ENCODE measurements around the gene CPLX4. TPM values are rescaled to one million over a fixed set of nuclear protein-coding genes. Genes with fewer than 3 reads are reported as not detected.

Gene CPLX4
- total and polyA plus RNA-seq, 2 of the 8 experiments (the other 6 are each of a cell fraction or from before 2014, with no cell fraction given): not detected

GRCh38 chr18:59353079-59353680 is 34.7 kb upstream of the CPLX4 start:
- Histone ChIP-seq H3K36me3 (ENCODE audit: control insufficient read depth in 2 of 4, insufficient read depth in 4 of 4, low read length in 3 of 4) (peaks cover 25 to 74% (median 53%) of the 10 kb centered on the region in 4 experiments), H2AK5ac (ENCODE audit: low read depth, low read length) (no peak overlapping the region), H4K8ac (ENCODE audit: extremely low read depth, insufficient read depth, low read length) (no peak overlapping the region), H4K20me1 (replicated peaks in 1 of 2; ENCODE audit: control insufficient read depth in 1 of 2, insufficient read depth in 2 of 2, low read length in 2 of 2) (peaks cover 0 to 8% of the 10 kb centered on the region in 2 experiments), H3K27ac (ENCODE audit: low read depth, low read length) (no peak overlapping the region), H3K18ac (ENCODE audit: extremely low read depth, low read length) (no peak overlapping the region), H3K27me3 (replicated peaks in 1 of 4; ENCODE audit: control insufficient read depth in 3 of 4, extremely low read depth in 1 of 4, insufficient read depth in 3 of 4, low read length in 3 of 4) (no peaks in the 10 kb centered on the region), H3K14ac (ENCODE audit: insufficient read length) (no peak overlapping the region), H2AFZ (ENCODE audit: low read length) (no peak overlapping the region), H3K23ac (ENCODE audit: insufficient read length) (no peak overlapping the region), H3K79me2 (ENCODE audit: control insufficient read depth in 1 of 2, insufficient read depth in 2 of 2, low read length in 2 of 2) (peaks cover 0 to 23% of the 10 kb centered on the region in 2 experiments; a peak in 3 of 4 replicates), H3K9ac (replicated peaks in 1 of 4; ENCODE audit: extremely low read depth in 1 of 4, low read depth in 3 of 4, low read length in 3 of 4) (no peak overlapping the region), H2BK20ac (ENCODE audit: low read length) (no peak overlapping the region), H2BK5ac (ENCODE audit: low read depth, low read length) (no peak overlapping the region), H3K4ac (replicated peaks; ENCODE audit: insufficient read length, low read depth, low read length) (no peak overlapping the region), H3K4me2 (ENCODE audit: insufficient read depth in 1 of 2, low read depth in 2 of 2, low read length in 2 of 2) (no peak overlapping the region), H2BK12ac (ENCODE audit: low read depth, low read length) (no peak overlapping the region), H3K9me3 (ENCODE audit: insufficient read depth in 2 of 2, low read depth in 1 of 2, low read length in 1 of 2) (no peaks in the 10 kb centered on the region), H4K91ac (replicated peaks; ENCODE audit: insufficient read length, low read length) (no peak overlapping the region), H2BK15ac (ENCODE audit: low read length) (no peak overlapping the region), H3K79me1 (ENCODE audit: low read depth, low read length) (no peaks in the 10 kb centered on the region), H2BK120ac (replicated peaks; ENCODE audit: low read depth, low read length) (no peak overlapping the region), H3K4me3 (ENCODE audit: extremely low read depth in 1 of 4, insufficient read depth in 2 of 4, low read depth in 3 of 4, low read length in 4 of 4) (no peak overlapping the region), H3K56ac (replicated peaks; ENCODE audit: insufficient read length, low read depth, low read length) (no peak overlapping the region), H4K5ac (ENCODE audit: insufficient read length, low read depth, low read length) (no peak overlapping the region), H3K4me1 (replicated peaks in 1 of 4; ENCODE audit: control insufficient read depth in 3 of 4, insufficient read depth in 4 of 4, low read length in 3 of 4) (no peaks in the 10 kb centered on the region; a peak in 2 of 7 replicates), H3K23me2 (ENCODE audit: low read depth, low read length) (no peaks in the 10 kb centered on the region)
- DNase-seq (ENCODE audit: low read depth in 1 of 2, low spot score in 2 of 2) (no peak), FAIRE-seq (no peak)
- 94% methylated on average over 4 of the region's 4 CpGs; no CpG with 5 or more reads in 1 of the 2 experiments for WGBS, 2 experiments (ENCODE audit: extremely low coverage in 1 of 2, insufficient coverage in 1 of 2, insufficient read length in 1 of 2, insufficient replicate concordance in 2 of 2, low coverage in 1 of 2, low lambda C conversion rate in 2 of 2, missing lambda C conversion rate in 1 of 2)
- TF ChIP-seq RNF2 (IDR thresholded peaks at IDR 0.05; ENCODE audit: borderline replicate concordance, low read depth, low read length, missing control alignments, poor library complexity, severe bottlenecking): no peak
- no peak for TF ChIP-seq SAP30 (IDR thresholded peaks at IDR 0.05; ENCODE audit: insufficient read depth, insufficient replicate concordance, low read length)
- no peak for TF ChIP-seq SIRT6 (IDR thresholded peaks at IDR 0.05; ENCODE audit: low read length)
- no peak for TF ChIP-seq BCL11A (IDR thresholded peaks at IDR 0.05; ENCODE audit: low read depth in 2 of 2, low read length in 2 of 2)
- TF ChIP-seq RXRA (IDR thresholded peaks at IDR 0.05; ENCODE audit: insufficient read depth, low read depth, low read length): no peak
- TF ChIP-seq TCF12 (IDR thresholded peaks at IDR 0.05; ENCODE audit: low read depth, low read length): no peak
- CTCF ChIA-PET (ENCODE audit: partially characterized antibody): interaction anchor here (0.7 to 4.3 kb wide), 4 partner anchors 45 to 203 kb away, joined by 3 to 21 read pairs (median 10); no protein-coding TSS in a partner anchor
- POLR2A ChIA-PET (ENCODE audit: partially characterized antibody): interaction anchor here (0.6 to 1.2 kb wide), 2 partner anchors 19 to 39 kb away, joined by 3 read pairs; no protein-coding TSS in a partner anchor

All from H1 (cell line).